Hematopoietic multipotent progenitor cell treated with erythropoietin and hydrocortisone succinate and interleukin-3 and kit ligand, for 8 days (in vitro differentiated cells): ENCODE results near the gene TNNI2.
A peak's percentile ranks its signal among the peaks of the same experiment; 100 is the strongest.

Source experiments
- DNase-seq: peaks from one replicate; pipeline ENCODE4 v3.0.0-alpha.2; 2015

The TNNI2 gene

DNA sequence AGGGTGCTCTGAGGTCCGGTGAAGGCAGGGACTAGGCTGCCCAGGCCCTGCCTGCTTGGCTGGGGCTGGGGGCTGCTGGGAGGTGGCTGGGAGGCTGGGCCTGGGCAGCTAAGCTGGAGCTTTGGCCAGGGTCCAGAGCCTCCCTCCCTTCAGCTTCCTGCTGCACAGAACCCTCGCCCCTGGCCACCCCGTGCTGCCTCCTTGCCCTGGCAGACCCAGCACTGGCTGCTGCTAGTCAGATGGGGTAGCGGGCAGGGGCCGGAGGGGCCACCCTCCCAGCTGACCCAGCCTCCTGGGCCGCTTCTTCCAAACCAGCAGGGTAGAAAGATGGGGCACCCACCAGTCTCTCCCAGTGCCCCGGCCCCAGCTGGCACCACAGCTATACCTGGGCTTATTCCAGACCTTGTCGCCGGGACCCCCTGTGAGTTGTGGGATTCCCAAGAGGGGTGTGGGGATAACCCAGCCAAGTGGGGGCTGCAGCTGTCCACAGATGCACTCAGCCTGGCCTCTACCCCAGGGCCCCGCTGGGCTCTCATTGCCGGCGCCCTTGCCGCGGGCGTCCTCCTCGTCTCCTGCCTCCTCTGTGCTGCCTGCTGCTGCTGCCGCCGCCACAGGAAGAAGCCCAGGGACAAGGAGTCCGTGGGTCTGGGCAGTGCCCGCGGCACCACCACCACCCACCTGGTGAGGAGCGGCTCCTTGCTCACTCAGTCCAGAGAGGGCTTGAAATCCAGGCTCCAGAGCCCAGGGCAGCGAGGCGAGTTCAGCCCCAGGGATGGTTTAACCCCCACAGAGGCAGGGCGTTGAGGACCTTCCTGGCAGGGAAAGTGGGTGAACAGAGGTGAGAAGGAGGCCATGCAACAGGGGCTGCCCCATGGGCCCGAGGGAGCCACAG, 3.8 kb upstream of the TNNI2 start, which contains the start of gene SYT8:
Gene SYT8 (plus strand): TSS at position 212 of the 892 bp plus-strand sequence. CDS start 116 bp downstream, at position 328.
- no peak for DNase-seq

DNA sequence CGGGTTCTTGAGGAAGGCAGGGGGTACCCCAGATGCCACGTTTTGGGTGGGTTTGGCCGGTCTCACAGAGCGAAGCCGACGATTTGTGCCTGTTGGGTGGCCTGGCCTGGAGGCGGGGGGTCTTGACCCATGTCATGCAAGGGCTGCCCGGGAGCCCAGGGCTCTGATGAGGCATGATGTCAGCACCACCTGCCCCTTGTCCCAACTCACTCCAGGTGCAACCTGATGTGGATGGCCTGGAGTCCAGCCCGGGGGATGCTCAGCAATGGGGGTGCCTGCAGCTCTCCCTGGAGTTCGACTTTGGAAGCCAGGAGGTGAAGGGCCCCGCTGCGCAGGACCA, 3.1 kb upstream of the TNNI2 start:
- no peak for DNase-seq

DNA sequence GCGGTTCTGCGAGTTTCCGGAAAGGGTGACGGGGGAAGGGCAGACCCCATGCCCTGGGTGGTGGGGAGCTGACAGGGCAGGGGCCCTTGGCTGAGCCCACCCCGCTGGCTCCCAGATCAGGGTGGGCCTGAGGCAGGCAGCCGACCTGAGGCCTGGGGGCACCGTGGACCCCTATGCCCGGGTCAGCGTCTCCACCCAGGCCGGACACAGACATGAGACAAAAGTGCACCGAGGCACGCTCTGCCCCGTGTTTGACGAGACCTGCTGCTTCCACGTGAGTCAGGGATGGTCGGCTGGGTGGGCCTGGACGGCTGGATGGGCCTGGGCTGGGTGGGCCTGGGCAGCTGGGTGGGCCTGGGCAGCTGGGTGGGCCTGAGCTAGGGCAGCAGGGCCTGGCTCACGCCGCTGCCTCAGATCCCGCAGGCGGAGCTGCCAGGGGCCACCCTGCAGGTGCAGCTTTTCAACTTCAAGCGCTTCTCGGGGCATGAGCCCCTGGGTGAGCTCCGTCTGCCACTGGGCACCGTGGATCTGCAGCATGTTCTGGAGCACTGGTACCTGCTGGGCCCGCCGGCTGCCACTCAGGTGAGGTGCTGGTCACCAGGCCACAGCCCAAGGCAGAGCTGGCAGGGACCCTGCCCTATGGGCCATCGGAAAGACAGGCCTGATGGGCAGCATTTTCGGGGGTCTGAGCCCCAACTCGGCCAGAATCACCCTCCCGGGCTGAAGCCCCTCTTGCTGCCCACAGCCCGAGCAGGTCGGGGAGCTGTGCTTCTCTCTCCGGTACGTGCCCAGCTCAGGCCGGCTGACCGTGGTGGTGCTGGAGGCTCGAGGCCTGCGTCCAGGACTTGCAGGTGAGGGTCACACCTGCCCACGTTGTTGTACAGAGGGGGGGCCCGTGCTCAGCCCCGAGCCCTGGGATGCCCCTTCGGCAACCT, 2.5 kb upstream of the TNNI2 start:
- no peak for DNase-seq

DNA sequence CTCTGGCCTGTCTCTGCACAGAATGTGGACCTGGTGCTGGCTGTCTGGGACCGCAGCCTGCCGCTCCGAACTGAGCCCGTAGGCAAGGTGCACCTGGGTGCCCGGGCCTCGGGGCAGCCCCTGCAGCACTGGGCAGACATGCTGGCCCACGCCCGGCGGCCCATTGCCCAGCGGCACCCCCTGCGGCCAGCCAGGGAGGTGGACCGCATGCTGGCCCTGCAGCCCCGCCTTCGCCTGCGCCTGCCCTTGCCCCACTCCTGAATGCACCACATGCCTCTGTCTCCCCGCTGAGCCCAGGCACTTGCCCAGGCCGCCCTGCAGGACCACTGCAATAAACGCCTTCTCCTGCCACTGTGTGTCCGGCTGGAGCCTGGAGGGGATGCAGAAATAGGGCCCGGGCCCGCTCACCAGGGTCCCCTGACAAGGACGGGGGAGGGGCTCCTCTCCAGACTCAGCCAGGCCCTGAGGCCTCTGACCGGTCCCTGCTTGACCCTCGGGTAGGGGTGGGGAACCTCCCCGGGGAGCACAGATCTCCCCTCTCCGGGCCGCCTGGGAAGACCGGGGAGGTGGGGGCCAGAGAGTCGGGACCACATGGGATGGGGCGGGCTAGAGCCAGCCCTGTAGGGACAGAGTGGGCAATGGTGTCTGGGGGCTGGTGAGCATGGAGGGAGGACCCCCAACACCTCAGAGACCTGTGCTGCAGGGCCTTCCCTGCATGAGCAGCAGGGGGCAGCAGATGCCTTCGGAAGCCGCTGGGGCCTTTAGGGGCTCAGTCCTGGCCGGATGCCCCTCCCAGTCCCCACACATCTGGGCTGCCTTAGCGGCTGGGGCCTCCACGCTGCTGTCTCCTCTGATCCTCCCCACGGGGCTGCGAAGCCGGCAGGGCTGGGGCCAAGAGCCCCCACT, 1.4 kb upstream of the TNNI2 start:
- DNase-seq = peak; percentile 67

DNA sequence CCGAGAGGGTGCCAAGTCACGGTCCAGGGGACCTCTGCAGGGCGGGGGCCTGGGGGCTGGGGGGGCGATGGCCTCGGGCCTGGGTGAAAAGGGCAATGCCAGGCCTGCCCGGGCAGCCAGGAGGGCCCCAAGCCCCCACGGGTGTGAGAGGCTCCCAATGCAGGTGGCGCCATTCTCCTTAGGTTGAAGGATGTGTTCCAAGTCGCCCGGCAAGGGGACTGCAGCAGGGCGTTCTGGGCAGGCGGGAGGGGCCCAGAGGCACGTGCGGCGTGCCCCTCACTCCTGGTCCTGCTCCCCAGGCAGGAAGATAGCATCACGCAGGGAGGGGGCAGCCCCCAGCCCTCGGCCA, 730 bp upstream of the TNNI2 start:
- no peak for DNase-seq

DNA sequence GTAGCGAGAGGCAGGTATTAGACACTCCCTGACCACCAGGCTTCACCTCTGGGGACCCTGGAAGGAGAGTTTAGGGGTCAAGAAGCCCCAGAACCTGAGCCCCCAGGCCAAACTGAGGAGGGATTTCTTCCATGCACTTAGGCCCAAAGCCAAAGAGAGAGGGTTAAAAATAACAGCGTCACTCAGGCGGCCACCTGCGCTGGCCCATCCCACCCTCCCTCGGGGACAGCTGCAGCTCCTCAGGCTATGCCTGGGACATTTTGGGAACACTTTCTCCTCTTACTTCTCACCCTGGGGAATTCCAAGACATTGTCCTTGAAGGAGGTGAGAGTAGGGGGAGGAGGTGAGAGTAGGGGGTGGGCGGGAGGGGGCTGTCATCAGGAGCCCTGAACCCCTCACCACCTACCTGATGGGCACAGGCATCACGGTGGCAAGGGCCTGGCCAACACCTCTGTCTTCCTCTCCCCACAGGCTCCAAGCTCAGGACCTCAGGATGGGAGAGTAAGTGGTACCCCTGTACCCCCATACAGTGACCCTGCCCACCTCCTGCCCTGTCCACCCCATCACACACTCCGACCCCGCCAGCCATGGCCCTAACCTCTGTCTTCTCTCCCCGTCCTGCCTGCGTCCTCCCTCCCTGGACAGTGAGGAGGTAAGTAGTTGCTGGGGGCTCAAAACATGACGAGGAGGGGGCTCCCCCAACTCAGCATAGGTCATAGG, 583 bp downstream of the TNNI2 start:
- DNase-seq = no peak

DNA sequence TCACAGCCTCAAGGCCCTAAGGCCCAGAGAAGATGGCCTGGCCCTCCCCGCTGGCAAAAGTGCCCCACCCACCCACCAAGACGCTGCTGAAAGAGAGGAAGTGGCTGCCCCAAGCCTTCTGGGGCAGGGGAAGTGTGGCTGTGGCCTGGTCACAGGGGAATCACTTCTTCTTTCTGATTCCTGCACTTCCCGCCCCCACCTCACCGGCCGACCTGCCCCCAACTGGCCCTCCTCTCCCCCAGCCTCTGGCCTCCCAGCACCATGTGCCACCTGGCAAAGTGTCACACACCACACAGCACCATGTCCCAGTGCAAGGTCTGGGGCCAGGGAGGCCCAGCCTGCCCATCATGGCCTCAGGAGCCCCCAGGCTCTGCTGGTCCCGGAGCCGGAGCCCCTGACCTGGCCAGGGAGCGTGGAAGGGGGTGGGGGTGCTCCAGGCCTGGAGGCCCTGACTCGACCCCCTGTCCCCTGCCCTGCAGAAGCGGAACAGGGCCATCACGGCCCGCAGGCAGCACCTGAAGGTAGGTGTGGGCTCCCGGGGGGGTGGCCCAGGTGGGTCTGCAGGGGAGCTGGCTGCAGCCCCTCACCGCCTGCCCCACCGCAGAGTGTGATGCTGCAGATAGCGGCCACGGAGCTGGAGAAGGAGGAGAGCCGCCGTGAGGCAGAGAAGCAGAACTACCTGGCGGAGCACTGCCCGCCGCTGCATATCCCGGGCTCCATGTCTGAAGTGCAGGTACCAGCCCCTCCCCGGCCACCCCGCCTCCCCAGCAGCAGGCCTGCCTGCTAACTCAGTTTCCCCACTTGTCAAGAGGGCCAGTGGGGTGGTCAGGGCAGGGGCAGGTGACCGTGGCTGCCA, 1.4 kb downstream of the TNNI2 start:
- DNase-seq = no peak

DNA sequence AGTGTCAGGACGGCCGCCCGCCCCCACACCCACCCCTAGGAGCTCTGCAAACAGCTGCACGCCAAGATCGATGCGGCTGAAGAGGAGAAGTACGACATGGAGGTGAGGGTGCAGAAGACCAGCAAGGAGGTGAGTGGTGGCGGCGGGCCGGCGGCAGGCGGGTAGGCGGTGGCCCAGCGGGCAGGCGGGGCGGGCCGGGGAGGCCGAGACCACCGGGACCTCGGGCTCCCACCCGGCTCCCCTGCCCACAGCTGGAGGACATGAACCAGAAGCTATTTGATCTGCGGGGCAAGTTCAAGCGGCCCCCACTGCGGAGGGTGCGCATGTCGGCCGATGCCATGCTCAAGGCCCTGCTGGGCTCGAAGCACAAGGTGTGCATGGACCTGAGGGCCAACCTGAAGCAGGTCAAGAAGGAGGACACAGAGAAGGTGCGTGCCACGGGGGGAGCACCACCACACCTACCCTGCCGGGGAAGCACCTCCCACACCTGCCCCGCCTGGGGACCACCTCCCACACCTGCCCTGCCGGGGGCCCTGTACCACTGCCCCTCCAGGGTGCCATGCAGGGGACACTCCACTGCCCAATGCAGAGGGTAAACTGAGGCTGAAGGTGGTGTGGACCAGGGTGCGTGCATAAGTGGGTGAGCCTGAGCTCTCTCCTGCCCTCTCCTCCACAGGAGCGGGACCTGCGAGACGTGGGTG, 2.1 kb downstream of the TNNI2 start:
- DNase-seq = no peak

DNA sequence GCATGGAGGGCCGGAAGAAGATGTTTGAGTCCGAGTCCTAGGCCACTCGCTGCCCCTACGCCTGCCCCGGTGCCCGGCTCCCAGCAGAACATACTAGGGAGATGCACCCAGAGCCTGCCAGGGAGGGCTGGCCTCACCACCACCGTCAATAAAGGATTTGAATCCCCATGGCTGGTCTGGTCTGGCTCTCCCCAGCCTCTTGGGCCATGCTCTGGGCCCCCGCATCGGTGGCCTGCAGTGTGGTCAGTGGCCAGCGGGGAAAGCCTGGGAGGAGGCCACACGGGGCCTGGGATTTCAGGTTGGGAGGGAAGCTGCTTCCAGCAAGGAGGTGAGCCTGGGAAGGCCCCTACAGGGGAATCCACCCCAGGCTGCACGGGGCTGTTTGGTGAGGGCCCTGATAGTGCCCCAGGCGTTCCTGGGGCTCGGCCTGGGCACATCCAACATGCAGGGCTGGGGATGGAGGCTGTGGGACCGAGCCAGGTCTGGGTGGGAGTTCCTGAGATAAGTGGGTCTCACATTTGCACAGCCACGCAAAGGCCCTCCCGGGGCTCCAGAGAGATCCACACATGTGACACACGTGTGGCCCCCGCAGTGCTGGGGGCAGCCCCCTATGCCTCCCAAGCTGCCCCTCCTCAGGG, 2.8 kb downstream of the TNNI2 start:
- DNase-seq = no peak

DNA sequence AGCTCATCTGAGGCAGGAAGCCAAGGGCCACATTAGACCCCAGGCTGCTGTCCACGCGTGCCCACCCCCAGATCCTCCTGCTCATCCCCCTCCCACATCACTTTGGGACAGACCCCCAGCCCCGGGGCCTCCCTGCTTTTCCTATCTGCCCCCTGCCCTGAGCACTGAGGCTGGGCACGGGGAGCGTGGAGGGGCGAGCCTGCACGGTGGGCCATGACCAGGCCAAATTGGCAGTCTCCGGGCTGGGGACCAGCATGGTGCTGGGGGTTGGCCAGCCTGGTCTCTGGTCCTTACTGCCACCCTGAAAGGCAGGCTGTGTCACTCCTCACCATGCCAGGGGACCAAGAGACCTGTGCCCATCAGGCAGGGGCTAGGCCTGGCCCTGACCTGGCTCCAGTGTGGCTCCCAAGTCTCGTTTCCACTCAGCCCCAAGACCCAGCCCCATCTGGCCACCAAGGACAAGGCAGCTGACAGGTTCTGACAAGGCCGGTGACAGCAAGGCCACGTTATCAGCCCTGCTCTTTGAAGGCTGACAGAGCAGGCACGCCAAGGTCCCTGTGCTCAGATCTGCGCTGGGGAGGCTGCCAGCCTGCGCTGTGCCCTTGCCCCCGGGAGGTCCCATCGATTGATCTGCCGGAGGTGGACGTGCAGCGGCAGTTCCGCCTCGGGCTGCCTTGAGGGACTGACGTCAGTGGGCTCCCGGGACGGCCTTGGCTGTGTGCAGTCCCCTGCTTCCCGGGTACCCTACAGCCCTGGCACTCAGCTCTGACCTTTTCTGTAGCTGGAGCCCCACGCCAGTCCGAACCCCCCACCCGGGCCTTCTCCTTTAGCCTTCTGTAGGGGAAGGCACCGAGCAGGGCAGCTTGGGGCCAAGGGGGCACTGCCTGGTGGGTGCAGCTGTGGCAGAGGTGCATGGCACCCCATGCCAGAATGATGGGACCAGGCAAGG, 3.6 kb downstream of the TNNI2 start:
- peak; percentile 57 for DNase-seq

DNA sequence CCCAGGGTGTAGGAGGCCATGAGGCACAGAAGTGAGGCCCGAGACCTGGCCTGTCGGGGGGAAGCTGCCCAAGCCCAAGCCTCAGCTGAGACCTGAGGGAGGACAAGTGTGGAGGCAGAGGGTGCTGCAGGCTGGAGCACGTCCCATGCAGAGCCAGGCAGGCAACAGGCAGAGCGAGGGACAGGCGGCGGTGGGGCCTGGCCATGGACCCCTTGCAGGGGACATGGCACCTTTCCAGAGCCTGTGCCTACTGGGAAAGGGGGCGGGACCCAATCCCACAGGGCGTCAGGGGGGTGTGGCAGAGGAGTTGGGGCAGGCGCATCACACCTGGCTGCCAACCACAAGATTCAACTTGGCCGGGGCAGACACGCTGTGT, 4.3 kb downstream of the TNNI2 start:
- DNase-seq = no peak

DNA sequence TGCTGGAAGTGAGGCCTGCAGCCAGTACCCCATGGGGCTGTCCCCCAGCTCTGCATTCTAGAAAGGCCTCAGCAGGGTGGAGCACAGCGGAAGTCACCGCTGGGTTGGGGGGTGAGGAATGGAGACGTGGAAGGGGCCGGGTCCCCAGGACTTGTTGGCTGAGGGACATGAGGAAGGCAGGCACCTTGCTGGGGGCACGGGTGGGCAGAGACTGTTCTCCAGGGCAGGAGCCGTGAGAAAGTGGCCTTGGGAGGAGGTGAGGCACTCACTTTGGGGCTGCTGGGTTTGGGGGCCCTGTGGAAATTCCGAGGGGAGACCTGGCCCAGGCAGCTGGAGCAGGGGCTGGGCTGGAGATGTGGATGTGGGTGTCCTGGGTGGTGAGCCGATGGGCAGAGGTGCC, 5.0 kb downstream of the TNNI2 start:
- DNase-seq = no peak

DNA sequence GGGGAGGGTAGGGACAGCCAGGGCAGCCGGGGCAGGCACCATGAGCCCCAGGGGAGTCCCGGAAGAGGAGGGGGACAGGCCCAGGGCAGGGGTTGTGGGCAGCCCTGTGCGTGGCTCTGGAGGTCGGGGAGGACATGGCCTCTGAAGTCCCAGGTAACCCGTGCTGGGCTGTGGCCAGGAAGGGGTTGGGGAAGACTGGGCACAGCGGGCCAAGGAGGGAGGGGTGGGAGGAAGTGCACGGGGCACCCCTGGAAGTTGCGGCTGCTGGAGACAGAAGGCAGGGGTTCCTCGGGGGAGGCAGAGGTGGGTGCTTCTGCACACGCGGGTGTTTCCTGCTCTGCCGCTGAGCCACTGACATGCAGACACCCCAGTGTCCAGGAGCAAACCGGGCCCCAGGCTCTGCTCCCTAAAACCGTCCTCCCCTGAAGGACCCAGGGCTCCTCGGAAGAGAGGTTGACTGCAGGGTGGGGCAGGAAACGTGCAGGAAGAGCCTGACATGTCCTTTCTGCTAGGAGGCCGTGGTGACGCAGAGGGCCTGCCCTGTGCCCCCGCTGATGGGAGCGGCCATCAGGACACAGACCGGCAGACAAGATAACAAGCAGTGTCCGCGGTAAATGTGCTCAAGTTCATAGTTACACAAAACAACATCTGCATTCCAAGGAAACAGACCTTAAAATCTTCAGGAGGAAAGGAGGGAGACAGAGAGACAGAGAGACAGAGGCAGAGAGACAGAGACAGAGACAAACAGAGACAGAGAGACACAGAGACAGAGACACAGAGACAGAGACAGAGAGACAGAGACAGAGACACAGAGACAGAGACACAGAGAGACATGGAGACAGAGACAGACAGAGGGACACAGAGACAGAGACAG, 5.7 kb downstream of the TNNI2 start:
- peak; percentile 96 for DNase-seq

DNA sequence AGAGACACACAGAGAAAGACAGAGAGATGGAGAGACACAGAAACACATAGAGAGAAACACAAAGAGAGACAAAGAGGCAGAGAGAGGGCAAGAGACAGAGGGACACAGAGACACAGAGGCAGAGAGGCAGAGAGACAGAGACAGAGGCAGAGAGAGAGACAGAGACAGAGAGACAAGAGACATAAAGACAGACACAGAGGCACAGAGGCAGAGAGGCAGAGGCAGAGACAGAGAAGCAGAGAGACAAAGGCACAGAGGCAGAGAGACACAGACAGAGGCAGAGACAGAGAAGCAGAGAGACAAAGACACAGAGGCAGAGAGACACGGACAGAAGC, 6.3 kb downstream of the TNNI2 start:
- DNase-seq = no peak

DNA sequence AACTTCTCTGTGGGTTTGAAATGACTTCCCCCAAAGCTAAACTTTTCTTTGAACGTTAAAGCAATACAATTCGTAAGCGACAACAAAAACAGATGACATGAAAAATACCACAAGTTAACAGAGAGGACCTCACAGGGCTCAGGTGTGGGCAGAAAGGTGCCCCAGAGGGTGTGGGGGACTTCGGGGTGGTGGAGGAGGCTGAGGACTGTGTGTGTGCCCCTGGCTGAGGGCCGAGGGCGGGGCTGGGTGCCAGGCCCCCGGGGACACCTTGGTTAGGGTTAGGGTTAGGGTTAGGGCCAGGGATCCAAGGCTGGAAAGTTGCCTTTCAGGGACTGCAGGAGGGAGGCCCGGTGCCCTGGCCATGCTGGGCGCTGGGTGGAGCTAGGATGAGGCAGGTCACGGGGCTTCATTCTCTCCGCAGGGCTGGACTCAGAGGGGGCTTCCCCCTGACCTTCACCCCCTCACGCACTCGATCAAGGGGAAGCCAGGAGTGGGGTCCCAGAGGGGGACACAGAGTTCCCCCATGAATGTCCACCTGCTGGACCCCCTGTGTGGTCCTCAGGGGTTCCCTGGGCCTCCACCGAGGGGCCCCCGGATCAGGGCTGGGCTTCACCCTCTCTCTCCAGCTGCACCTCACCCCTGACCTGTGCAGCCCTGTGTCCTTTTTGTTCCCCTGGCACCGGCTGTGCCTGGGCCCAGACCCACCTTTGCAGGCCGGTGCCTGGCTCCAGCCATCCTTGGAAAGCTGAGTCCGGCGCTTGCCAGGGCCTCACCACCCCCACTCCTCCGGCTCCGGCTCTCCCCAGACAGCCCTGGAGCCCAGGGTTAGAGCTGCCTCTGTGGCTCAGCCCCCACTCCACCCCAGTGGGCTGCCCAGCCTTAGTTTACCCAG, 7.0 kb downstream of the TNNI2 start:
- DNase-seq = no peak

DNA sequence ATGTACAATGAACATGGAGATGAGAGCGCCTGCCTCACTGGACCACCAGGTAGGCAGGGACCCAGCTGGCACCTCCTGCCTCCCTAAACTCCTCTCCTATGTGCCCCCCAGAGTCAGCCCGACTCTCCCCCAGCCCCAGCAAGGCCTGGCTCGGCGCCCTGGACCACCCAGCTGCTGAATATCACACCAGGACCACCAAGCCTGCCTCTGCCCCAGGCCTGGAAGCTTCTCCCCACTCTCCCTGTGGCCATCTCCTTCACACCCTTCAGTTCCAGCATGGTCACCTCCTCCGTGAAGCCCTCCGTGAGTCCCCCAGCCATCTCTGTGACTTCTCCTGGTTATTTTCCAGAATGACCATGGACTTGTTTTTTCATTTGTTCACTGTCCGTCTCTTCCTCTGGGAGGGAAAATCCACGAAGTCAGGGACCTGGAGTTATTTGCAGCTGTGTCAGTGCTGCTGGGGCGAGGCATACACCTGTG, 7.7 kb downstream of the TNNI2 start:
- no peak for DNase-seq
